ENCODE measurements around the gene POLR1A.

- TF ChIP-seq CTCF (IDR thresholded peaks at IDR 0.05; ENCODE audit: borderline replicate concordance, extremely low read depth, low read length, poor library complexity, severe bottlenecking) (no peak), EZH2 (IDR thresholded peaks at IDR 0.05; ENCODE audit: borderline replicate concordance, low read depth, low read length, severe bottlenecking) (no peak)
Measured at GRCh38 chr2:86055314-86055713, 50.4 kb downstream of the POLR1A start.

All from DND-41 (cell line).